Smooth muscle cell of the brain vasculature (primary cell): ENCODE measurements around the gene CHN1.

Source experiments
- DNase-seq: peaks from one replicate; pipeline ENCODE4 v3.0.0-alpha.2; 2012; ENCODE audit warnings: low read depth, low spot score

Gene CHN1

DNA sequence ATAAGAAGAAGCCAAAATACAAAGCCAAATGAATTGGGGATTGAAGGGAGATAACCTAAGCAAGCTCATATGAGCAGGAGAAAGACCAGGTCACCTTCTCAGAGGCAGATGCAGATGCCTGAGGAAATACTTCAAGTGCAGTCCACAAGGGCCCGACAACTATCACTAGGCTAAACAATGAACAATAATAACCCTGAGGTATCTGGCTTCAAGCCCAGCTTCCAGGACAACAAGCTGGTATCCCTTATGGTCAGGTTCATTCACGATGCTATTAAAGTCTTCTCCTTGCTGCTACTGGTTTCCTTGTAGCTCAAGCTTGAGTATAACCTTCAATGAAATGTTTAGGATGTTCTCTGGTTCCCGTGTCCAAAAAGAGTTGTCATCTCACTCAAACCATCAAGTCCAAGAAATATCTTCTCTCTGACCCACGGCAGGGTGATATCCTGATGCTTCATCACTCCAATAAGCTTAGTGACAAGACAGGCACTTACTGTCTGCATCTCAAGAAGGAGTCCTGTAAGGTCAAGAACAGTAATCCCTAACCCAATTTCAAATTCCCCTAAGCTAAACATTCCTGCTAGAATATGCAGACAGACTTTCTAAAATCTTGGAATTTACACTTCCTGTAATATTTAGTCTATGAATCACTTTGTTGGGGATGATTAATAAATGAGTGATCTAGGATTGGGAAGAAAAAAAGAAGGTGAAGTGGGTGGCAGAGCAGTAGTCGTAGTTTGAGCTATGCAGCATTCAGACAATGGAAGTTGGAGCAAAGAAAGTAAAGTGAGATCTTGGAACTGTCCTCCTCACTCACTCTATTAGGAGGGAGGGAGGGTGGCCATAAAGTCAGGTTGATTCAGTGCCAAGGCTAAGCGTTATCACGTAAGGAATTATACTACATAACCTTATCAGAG, 33.1 kb downstream of the CHN1 start:
- DNase-seq = peak; percentile 23

DNA sequence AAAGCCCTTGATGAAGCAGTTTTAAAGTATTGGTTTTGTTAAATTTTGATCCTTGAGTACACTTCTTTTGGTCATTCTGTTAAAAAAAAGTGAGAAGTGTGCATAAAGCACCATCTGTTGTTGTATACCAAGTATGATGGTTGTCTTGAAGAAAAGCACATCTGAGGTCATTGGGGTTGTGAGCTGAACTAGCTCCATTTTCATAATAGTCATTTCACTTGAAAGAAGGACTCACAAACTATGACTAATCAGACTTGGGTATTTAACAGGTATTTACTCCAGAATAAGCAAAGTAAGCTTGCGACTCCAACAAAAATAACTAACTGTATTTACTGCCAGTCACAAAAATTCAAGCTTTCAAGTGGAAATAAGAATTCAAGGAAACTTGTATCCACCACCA, 35.1 kb downstream of the CHN1 start:
- DNase-seq = no peak

- DNase-seq = no peak
Observed at GRCh38 chr2:174969091-174969734, 36.0 kb downstream of the CHN1 start.

- DNase-seq = no peak
Observed at GRCh38 chr2:174967691-174968260, 37.4 kb downstream of the CHN1 start.

- no peak for DNase-seq
Observed at GRCh38 chr2:174967086-174967485, 38.1 kb downstream of the CHN1 start.

- DNase-seq = no peak
Observed at GRCh38 chr2:174965992-174966744, 39.0 kb downstream of the CHN1 start.

DNA sequence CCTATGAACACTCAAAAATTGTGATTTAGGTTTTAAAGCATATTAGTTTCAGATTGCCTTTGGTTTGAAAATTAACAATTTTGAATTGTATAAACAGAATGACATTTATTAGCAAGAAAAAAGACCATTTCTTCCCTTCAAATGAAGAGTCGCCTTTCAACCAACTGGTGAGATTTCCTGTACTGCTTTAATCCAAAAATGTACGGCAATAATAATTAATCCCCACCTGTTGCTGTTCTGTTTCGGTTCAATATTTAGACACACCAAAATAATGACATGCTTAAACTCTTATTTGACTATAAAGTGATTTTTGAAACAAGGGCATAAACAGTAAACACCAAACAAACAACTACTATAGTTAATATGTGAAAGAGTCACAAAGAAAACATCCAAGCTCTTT, 39.6 kb downstream of the CHN1 start:
- DNase-seq = no peak

DNA sequence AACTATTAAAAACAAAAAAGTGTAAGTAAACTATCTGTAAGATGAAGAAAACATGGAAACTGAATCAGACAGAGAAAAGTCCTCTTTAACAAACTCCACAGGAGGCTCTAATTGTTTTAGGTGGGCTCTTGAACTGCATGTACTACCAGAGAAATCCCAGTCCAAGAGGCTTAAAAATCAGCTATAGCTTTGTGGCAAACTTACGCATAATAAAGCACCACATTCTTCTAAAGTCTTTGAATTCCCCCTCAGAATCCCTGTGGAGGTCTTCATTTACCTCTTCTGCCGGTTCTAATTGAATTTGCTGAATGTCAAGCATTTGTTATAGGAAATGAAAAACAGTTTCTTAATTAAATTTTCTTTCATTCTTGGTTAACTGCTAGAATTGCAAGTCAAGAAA, 40.8 kb downstream of the CHN1 start:
- DNase-seq = no peak

DNA sequence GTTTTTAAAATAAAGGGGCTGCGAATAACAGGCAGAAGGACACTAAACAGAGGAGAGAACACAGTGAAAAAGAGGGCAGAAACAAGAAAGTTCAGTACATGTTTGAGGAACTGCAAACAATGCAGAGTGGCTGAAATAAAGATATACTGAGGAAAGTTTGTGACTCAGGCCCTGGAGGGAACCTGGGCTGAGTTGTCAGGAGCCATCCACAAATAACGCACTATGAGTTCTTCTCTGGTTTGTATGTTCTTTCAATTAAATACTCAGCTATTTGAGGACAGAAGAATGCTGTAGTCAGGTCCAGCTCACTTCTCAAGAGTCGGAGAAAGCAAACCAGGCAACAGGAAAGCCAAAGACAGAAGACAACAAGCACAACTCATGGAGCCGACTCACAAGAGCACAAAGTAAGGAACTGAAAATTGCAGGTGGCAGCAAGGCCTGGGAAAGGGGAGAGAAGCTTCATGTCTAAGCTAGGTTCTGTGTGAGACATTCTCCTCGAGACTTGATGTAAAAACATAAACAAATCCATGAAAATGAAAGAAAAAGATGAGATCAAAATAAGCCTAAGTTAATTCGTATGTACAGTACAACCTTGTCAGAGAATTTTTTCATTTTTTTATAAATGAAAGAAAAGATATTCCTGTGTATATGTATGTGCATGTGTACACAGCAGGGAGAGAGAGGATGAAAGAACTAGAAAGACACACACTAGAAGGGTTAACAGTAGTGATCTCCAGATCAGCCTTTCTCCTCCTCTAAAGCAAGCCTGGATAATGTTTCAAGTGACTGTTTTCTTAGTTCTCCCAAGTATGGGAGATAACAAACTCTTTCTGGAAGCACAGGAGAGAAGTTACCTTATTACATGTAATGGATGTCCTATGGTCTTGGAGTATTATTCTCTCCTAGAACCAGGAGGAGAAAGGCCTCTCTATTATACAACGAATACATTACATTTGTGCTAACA, 41.5 kb downstream of the CHN1 start:
- DNase-seq = no peak

DNA sequence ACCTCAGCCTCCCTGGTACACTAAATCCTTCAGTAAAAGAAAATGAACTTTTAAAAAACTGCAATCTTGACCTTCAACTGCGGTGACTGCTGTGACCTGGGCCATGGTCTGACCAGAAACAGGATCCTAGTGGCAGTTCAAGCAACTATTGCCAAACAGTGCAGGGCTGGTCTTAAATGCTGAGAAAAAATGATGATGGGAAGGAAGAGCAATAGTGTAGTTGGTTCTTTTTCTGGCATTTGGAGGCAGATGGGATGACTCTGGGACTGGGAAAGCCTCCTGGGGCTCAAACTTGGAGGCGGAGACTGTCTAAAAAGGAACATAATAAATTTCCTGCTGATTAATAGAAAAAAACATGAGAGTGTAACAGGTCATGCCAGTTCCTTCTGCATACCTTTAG, 45.4 kb downstream of the CHN1 start:
- no peak for DNase-seq

- no peak for DNase-seq
Observed at GRCh38 chr2:174957050-174957449, 48.1 kb downstream of the CHN1 start.

DNA sequence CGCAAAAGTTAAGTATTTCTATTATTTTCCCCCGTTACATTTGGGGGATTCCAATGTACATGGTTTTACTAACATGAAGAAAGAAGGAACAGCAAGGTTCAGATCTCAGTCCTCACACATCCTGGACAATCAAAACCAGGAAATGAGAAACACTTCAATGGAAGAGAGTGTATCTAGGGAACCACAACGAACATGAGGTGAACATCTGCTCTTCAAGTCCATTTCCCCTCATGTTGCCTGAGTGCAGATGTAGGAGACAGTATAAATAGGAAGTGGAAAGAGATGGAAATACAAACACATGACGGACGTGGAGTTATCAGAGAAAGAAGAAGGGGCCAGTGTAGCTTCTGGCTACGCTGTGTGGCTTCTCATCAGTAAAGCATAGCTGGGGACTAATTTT, 52.6 kb downstream of the CHN1 start:
- DNase-seq = no peak

- no peak for DNase-seq
Observed at GRCh38 chr2:174951745-174952144, 53.4 kb downstream of the CHN1 start.

DNA sequence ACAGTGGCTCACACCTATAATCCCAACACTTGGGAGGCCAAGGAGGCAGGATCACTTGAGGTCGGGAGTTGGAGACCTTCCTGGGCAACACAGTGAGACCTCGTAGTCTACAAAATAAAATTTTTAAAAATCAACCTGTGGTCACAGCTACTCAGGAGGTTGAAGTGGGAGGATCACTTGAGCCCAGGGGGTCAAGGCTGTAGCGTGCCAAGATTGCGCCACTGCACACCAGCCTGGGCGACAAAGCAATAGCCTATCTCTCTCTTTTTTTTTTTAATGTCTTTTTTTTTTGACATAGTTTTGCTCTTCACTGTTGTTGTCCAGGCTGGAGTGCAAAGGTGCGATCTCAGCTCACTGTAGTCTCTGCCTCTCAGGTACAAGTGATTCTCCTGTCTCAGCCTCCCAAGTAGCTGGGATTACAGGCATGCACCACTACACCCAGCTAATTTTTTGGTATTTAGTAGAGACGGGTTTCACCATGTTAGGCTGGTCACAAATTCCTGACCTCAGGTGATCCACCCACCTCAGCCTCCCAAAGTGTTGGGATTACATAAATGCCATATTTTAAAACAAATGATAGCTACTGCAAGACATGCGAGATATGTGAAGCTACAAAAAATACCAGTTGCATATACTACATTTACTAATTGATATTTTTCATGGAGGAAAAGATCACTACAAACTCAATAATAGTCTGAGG, 55.0 kb downstream of the CHN1 start:
- DNase-seq = no peak

GRCh38 chr2:174945601-174946260, 59.5 kb downstream of the CHN1 start:
- no peak for DNase-seq

DNA sequence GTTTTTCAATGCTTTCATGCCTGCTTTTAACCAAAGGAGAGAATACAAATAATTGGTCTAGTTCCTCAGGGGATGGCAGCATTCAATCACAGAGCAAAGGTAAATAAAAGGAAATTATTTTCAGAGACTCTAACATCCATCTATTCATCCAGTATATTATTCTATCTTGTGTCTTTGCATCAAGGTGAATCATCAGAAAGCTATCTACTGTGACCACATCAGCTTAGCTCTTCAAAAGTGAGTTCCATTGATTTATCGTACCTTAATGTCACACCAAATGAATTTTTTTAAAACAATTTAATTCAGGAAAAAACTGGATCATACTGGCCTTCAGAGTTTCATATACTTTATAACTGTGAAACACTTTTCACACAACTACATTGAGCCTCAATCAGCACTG, 66.1 kb downstream of the CHN1 start:
- no peak for DNase-seq

GRCh38 chr2:174931724-174932123, 73.5 kb downstream of the CHN1 start:
- no peak for DNase-seq

GRCh38 chr2:174929786-174930185, 75.4 kb downstream of the CHN1 start:
- DNase-seq = no peak

DNA sequence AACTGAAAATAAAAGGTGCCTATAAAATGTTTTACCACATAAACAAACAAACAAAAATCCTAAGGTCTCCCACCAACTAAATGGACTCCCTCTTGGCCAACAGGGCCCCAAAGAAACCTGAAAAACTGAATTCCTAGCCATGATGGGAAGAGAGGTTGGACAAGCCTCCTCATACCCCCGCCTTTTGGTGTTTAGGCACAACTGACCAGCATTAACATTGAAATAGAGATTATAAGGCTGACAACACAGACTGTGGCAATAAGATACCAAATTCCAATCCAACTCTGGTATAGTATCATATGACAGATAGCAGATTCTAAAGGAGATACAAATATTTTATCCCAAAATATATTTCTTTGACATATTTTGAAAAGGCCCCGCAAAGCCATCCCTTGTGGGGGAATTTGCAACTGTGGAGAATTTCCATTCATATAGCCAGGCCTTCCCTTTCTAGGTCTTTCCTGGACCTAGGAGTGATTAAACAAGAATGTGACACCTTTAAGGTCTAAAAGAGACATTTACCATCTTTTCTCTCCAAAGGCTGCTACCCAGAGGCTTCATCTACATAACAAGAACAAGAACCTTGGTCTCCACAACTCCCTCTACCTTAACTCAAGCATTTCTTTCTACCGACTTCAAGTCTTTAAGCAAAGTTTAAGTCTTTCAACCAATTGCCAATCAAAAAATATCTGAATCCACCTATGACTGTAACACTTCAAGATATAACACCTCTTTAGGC, 80.0 kb downstream of the CHN1 start:
- no peak for DNase-seq
